NCI-H2196 treated with DMSO at 0.1 percent for 48 hours (cell line): ENCODE results near the gene ATP6V0B.
A peak's percentile ranks its signal among the peaks of the same experiment; 100 is the strongest.

Experiments
- DNase-seq: peaks from one replicate; lab custom pipeline; 2025; ENCODE audit not compliant: unreplicated experiment; lab: John Stamatoyannopoulos, UW

Gene ATP6V0B

DNA sequence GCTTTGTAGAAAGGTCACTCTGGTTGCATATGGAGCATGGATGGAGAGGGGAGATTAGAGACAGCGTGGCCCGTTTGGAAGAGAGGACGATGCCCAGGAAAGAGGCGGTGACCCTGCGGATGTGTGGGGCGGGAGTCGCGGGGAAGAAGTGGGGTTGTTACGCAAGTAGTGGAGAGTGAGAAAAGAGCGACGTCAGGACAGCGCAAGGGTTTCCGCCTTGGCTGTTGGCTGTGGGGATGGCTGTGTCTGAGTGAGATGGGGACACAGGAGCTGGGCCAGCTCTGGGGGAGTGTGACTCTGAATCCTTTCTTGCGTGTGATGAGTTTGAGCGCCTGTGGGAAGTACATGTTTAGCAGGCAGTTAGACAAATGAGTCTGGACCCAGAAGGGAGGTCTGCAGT is 8.0 kb downstream of the ATP6V0B start:
- no peak for DNase-seq

DNA sequence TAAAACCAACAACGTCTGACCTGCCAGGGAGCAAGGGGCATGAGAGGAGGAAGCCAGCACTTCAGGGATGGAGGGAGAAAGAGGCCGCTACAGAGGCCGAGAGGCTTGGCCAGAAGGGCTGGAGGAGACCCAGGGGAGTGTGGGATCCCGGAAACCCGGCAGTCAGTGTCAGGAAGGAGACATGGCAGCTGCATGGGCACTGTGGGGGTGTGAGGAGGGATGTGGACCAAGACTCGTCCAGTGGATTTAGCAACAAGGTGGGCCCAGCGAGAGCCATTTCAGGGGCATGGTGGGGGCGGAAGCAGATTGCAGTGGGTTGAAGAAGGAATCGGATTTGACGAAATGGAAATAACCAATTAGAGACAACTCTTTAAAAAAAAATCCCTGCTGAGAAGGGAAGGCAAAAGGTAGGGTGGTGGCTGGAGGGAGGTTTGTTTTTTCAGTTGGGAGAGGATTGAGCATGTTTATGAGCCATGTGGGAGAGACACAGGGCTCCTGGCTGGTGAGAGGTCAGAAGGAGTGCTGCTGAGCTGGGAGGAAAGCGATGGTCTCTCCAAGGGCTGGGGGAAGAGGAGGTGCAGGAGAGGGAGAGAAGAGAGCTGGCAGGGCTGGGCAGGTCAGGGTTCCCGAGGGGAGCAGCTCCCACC is 8.6 kb downstream of the ATP6V0B start:
- no peak for DNase-seq

DNA sequence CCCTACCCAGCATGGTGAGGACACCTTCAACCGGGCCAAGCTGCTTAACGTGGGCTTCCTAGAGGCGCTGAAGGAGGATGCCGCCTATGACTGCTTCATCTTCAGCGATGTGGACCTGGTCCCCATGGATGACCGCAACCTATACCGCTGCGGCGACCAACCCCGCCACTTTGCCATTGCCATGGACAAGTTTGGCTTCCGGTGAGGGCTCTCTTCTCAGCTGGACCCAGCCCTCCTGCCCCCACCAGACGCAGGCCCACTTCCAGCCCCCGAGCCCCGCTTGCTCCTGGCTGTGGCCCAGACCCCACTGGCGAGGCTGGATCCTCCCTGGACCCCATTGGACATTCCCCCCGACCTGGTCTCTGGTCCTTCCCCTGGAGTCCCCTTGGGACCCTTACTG is 10.1 kb downstream of the ATP6V0B start:
- DNase-seq = no peak

DNA sequence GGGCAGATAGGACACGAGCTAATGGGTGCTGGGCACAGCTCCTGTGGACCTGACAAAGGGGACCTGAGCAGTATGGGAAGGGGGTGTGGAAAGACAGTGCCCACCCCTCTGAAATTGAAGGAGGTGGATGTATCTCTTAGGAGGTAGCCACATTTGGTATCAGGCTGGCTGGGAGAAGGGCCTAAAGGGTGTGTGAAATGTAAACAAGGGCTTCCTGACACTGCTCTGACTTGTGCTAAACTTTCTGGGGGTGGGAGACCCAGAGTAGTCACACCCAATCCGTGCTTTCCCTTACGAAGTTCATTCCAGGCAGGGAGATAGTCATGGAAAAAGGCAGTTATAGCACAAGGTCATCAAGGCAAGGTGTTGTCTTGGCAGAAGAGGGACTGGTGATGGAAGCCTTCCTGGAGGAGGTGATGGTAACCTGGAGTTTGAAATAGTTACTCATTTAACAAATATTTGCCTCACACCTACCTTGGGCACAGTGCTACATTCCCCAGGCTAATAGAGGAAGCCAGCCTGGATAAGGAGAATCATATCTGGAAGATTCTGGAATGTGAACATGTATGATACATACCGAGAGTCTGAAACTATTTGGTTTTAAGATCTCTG is 11.3 kb downstream of the ATP6V0B start:
- DNase-seq = no peak

DNA sequence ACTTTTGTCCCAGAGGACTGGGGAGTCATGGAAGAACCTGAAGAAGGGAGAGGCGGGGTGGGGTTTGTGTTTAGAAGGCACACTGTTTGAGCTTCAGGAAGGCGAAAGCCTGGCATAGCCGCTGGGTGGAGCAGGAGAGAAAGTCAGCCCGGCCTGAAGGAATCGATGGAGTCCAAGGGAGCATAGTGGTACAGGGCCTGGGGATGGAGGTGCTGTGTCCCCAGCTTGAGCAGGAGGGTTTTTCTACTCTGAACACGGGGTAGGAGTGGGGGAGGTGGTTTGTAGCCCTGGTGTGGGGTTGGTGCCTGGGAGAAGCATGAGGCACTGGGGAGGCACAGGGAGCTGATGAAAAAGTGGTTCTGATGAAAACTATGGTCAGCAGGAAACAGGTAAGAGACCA is 12.0 kb downstream of the ATP6V0B start:
- no peak for DNase-seq

DNA sequence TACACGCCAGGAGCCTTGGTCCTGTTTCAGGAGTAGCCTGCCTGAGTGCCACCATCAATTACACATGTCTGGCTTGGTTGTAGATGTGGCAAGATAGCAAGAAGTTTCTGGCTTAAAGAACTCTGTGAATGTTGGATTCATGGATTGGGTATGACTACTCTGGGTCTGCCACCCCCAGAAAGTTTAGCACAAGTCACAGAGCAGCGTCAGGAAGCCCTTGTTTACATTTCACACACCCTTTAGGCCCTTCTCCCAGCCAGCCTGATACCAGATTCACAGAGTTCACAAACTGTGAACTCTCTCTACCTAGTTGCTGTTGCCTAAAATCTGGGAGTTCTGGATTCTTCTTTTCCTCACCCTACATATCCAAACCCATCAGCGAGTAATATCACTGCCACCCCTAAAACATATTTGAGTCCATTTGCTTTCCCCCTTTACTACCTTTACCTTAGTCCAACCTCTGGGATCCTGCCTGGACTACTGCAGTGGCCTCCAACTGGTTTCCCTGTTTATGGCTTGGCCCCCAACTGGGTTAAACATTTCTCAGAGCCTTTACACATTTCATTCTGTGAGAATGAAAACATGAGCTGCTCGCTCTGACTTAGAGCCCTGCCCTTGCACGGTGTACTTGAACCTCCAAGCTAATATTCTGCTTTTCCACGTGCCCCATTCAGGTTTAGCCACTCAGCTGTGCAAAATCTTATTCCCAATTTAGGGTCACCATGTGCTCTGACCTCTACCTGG is 12.6 kb downstream of the ATP6V0B start:
- no peak for DNase-seq

DNA sequence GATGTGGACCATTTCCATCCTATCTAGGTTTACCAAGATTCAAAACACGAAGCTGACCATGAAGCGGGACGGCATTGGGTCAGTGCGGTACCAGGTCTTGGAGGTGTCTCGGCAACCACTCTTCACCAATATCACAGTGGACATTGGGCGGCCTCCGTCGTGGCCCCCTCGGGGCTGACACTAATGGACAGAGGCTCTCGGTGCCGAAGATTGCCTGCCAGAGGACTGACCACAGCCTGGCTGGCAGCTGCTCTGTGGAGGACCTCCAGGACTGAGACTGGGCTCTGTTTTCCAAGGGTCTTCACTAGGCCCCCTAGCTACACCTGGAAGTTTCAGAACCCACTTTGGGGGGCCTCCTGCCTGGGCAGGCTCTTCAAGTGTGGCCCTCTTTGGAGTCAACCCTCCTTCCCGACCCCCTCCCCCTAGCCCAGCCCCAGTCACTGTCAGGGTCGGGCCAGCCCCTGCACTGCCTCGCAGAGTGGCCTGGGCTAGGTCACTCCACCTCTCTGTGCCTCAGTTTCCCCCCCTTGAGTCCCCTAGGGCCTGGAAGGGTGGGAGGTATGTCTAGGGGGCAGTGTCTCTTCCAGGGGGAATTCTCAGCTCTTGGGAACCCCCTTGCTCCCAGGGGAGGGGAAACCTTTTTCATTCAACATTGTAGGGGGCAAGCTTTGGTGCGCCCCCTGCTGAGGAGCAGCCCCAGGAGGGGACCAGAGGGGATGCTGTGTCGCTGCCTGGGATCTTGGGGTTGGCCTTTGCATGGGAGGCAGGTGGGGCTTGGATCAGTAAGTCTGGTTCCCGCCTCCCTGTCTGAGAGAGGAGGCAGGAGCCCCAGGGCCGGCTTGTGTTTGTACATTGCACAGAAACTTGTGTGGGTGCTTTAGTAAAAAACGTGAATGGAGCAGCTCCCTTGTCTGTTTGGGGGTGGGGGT is 15.8 kb downstream of the ATP6V0B start:
- DNase-seq = no peak

DNA sequence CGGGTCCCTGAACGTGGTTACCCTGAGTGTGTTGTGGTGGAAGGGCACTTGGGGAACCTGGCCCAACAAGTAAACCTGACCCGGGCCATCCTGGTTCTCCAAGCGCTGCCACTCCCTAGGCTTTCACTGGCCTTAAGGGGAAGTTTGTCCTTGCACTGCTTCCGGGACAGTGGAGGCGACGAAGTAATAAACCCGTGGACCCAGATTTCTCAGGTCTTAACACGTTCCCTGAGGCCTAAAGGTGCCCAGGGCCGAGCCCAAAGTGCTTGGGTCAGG is 16.4 kb downstream of the ATP6V0B start:
- no peak for DNase-seq

DNA sequence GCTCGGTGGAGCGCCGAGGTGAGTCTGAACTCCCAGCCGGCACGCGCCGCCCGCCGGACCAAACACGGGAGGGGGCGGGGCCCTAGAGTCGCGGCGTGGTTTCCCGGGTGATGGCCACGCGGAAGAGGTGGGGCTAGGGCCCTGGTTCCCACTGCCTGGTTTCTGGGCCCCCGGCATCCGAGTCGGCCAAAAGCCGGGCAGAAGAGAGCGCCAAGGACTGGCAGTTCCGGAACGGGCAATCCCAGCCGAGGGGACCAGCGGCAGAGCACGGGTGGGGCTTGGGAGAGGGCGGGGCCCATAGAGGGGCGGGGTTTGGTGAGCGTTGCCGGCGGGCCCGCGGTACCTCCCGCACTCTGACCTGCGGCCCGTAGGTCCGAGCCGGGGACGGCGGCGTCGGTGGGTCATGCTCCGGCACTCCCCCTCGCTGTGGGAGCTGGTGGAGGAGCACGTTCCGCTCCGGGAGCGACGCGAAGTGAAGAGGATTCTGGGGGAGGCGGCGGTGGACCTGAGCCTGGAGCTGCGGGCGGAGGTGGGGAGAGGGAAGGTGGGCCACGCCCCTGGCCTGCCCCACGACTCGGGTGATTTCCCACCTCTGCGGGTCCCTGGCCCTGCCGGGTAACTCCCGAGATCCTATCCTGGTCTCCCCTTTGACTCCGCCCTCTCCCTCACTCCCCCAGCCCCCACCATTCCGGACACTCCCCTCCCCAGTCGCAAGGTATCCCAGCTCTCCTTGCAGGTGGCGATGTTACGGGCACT is 16.9 kb downstream of the ATP6V0B start, which contains the start of gene CCDC24:
CCDC24 (plus strand) TSS at position 124 of the 756 bp plus-strand sequence; CDS start at position 404, 280 bp downstream.
- peak; percentile 87 for DNase-seq

DNA sequence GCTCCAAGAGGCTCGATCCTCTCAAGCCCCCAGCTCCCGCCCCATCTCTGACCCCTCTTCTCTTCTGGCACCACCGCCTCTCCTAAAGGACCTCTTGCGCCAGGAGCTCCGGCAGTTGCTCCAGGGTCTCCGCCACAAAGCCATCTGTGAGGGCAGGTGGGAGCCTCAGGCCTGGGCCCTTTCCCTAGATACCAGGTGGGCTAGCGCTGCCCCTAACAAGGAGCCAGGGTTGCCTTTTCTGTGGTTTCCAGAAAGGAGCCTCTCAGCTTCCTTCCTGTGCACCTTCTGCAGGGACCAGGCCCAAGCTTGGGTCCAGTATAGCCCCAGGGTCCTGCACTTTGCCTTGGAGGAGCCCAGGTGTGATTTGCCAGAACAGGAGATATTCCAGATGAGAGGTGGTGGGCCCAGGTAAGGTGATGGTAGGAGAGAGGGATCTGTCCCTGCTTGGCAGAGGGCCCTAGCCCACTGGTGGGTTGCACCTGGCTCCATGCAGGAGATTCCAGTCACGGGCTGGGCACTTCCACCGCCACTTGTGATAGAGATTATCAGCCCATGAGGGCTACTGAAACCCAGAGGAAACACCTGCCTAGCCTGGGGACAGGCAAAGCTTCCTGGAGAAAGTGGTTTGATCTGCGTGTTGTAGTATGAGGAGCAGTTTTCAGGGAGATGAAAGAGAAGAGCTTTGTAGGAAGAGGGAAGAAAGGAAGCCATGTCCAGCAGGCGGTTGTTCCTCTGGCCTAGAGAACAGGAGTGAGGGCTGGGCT is 17.7 kb downstream of the ATP6V0B start:
- no peak for DNase-seq

DNA sequence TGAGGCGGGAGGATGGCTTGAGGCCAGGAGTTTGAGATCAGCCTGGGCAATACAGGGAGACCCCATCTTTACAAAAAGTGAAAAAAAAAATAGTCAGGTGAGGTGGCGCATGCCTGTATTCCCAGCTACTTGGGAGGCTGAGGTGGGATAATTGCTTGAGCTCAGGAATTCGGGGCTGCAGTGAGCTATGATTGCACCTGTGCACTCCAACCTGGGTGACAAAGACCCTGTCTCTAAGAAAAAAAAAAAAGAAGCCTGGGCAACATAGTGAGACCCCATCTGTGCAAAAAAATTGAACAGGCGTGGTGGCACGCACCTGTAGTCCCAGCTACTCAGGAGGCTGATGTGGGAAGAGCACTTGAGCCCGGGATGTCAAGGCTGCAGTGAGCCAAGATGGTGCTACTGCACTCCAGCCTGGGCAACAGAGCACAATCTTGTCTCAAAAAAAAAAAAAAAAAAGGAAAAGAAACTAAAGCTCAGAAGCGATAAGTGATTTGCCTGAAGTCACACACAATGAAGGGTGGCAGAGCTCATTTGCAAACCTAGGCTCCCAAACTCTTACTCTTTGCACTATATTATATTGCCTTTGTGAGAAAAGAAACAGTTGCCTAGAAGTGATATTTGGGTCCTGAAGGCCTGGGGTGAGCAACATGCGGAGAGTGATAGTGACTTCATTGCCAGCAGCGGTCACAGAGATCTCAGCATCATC is 18.6 kb downstream of the ATP6V0B start:
- DNase-seq = no peak

DNA sequence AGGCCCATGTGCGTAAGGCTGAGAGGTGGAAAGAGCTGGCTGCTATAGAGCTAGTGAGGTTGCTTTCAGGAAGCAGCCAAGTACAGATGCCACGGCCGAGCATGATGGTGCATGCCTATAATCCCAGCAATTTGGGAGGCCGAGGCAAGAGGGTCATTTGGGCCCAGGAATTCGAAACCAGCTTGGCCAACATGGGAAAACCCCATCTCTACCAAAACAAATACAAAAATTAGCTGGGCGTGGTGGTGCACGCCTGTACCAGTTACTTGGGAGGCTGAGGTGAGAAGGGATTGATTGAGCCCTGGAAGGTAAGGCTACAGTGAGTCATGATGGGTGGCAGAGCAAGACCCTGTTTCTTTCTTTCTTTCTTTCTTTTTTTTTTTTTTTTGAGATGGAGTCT is 19.3 kb downstream of the ATP6V0B start:
- no peak for DNase-seq

DNA sequence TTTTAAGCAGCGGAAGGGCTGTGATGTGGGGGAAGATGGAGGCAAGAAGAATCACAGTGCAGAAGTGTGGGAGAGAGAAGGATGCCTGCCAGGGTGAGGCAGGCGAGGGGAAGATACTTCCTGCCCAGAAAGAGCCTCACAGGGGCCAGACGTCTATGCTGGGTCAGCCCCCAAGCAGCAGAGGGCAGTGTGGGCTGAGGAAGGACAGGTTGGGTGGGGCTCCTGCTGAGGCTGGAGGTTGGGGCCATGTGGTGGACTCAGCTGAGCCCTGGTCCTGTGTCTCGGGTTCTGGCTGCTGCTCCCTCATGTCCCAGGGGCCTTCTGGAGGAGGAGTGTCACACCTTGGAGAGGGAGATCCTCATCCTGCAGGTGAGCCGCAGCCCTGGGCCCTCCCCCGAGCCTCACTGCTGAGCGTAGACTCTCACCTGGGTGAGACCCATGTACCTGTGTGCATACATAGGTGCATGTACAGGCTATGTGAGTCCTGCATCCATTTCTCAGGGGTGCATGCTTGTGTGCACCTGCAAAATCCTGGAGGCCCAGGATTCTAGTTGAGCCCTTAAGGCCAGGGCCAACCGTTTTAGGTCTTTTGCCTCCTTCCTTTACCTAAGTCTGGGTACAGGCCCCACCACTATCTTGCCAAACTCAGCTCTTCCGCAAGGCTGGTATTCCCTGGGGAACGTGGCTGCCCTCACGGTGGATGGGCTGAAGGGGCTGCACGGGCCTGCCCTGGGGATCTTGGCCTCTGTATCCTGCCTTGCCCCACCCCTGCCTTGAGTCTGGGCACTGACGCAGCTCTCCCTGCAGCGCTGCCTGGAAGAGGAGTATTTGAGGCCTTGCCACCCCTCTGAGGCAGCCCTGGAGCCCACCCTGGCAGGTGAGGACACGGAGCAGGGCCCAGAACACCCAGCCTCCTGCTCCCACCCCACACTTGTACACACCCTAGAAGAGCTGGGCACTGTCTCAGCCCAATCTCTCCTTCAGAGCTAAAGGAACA is 20.3 kb downstream of the ATP6V0B start:
- DNase-seq = no peak

DNA sequence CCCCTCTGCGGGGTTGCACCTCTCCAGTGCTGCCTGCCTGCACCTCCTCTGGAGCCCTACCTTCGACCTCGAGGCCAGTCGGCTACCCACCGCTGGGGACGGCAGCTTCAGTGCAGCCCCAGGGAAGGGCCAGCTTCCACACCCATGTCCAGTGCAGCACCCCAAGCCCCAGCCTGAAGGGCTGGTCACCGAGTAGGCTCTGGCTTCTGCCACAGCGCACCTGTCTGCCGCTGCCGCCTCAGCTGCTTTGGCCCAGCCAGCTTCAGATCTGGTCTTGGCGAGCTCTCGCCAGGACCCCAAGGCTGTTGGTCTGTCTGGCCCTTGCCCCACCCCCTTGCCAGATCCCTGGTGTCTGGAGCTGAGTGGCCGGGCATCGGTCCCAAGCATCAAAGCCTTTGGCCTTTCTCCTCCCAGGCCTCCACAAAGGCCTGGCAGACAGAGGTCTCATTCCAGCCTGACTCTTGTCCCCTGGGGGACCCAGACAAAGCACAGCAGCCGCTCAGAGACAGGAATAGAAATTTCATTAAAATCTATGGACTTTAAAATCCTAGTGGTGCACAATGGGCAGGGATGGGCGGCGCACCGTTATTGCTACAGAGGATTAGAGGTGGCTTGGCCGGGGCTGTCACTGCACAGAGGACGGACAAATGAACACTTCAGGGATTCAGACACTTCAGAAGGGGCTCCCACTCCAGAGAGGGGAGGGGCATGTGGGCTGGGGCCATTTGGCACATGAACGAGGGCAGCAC is 21.4 kb downstream of the ATP6V0B start:
- DNase-seq = no peak

DNA sequence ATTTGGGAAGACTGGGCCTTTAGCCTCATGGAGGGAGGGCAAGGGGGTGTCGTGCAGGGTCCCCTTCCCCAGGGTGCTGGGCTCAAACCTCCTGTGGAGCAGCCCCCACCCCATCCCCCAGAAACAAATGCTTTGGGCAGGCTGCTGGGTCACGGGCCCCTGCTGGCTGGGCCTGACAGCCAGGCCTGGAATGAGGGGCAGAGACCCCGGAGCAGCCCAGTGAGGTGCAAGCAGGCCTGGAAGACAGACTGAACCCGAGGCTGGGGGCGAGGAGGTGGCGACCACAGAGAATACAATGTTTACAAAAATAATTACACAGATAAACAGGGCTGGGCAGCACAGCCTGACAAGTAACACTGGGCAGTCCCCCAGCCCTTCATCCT is 22.0 kb downstream of the ATP6V0B start:
- no peak for DNase-seq

DNA sequence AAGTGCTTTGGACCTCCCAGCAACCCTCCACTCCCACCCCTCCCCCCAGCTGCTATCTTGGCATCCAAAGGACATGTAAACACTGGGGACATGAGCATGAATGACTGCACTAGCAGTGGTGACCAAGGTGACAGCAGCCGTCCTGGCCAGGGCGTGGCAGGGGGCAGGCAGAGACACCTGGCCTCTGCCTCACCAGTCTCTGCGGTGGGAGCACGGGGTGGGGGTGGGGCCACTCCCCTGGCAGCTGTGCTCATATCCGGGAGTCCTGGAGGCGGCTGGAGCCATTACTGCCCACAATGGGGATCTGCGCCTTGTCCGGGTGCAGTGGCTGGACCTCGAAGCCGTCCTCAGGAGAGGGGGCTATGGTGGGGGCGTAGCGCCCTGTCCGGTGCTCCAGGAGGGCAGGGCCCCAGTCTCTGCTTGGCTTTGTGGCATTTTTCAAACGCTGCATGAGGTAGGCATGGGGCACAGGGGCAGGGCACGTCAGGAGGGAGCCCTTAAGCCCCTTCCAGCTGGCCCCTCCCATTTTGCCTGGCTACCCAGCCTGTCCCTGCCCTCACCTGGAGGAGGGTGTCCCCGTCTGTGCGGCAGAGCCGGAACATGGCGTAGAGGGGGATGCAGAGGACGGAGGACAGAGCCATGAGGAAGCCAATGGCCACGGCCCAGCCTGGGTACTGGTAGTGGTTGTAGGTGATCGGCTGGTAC is 22.7 kb downstream of the ATP6V0B start:
- DNase-seq = no peak

DNA sequence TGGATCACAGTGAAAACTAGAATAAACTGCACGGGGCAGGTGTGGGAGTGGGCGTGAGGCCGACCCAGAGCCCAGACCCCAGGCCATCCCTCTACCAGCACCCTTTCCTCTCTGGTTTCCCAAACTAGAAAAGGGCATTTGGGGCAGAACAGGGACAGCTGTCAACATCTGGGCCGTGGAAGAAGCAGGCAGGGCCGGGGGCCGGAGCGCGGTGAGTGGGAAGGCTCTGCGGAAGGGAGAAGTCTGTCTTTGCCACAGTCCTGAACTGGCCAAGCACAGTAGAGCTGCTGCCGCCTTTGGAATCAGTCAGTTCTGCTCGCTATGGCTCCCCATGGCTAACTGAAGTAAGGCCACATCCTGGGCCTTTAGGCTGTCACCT is 23.2 kb downstream of the ATP6V0B start:
- DNase-seq = no peak
